IPS-20b (cell line): Measurements from ENCODE around the gene MAMDC4.

ENCODE experiments used
- H3K27ac ChIP-seq: one replicate; pipeline ENCODE4 v1.5.1; 2013; ENCODE audit warnings: low read length
- H3K27me3 ChIP-seq: 2 replicates; pipeline ENCODE4 v1.6.1; 2013; ENCODE audit warnings: mild to moderate bottlenecking, low read length, inconsistent platforms; ENCODE audit not compliant: insufficient read depth
- H3K36me3 ChIP-seq: 2 replicates; pipeline ENCODE4 v1.6.1; 2013; ENCODE audit warnings: low read depth, mild to moderate bottlenecking, inconsistent platforms, low read length, moderate library complexity; ENCODE audit not compliant: insufficient read depth
- H3K4me1 ChIP-seq: 2 replicates; pipeline ENCODE4 v1.6.1; 2013; ENCODE audit warnings: mild to moderate bottlenecking, control low read depth, inconsistent platforms, low read length, moderate library complexity; ENCODE audit not compliant: insufficient read depth
- H3K4me3 ChIP-seq: 2 replicates; pipeline ENCODE4 v1.5.1; 2013; ENCODE audit warnings: mild to moderate bottlenecking, low read length, inconsistent platforms
- H3K9ac ChIP-seq: 2 replicates; pipeline ENCODE4 v1.6.1; 2013; ENCODE audit warnings: low read depth, mild to moderate bottlenecking, inconsistent platforms, low read length, moderate library complexity
- H3K9me3 ChIP-seq: 2 replicates; pipeline ENCODE4 v1.6.1; 2013; ENCODE audit warnings: mild to moderate bottlenecking, low read depth, low read length, inconsistent platforms; ENCODE audit not compliant: insufficient read depth

The MAMDC4 gene

GRCh38 chr9:136856541-136857141 lies 4.5 kb downstream of the MAMDC4 start:
- Histone ChIP-seq H3K9ac (no peak overlapping the region), H3K4me1 (no peaks in the 10 kb centered on the region), H3K4me3 (no peak overlapping the region), H3K9me3 (no peaks in the 10 kb centered on the region), H3K36me3 (peaks cover 17% of the 10 kb centered on the region), H3K27ac (no peak overlapping the region), H3K27me3 (no peaks in the 10 kb centered on the region)

GRCh38 chr9:136857166-136857565 lies 5.0 kb downstream of the MAMDC4 start:
- H3K36me3 ChIP-seq, result peaks cover 19% of the 10 kb centered on the region
- no peak overlapping the region for H3K9ac ChIP-seq
- H3K4me1 ChIP-seq, result no peaks in the 10 kb centered on the region
- no peak overlapping the region for H3K27ac ChIP-seq
- H3K27me3 ChIP-seq, result no peaks in the 10 kb centered on the region
- H3K9me3 ChIP-seq, result no peaks in the 10 kb centered on the region
- H3K4me3 ChIP-seq, result no peak overlapping the region

GRCh38 chr9:136857581-136858412 lies 5.7 kb downstream of the MAMDC4 start:
- Histone ChIP-seq H3K4me1 (no peaks in the 10 kb centered on the region), H3K27ac (no peak overlapping the region), H3K4me3 (no peak overlapping the region), H3K9ac (no peak overlapping the region), H3K27me3 (no peaks in the 10 kb centered on the region), H3K9me3 (no peaks in the 10 kb centered on the region), H3K36me3 (peaks cover 25% of the 10 kb centered on the region)

GRCh38 chr9:136858452-136858843 lies 6.3 kb downstream of the MAMDC4 start:
- Histone ChIP-seq H3K36me3 (peaks cover 32% of the 10 kb centered on the region), H3K27me3 (no peaks in the 10 kb centered on the region), H3K4me1 (no peaks in the 10 kb centered on the region), H3K9me3 (no peaks in the 10 kb centered on the region), H3K4me3 (no peak overlapping the region), H3K9ac (no peak overlapping the region), H3K27ac (no peak overlapping the region)

- Histone ChIP-seq H3K27me3 (no peaks in the 10 kb centered on the region), H3K36me3 (peaks cover 38% of the 10 kb centered on the region), H3K4me3 (no peak overlapping the region), H3K9ac (no peak overlapping the region), H3K27ac (no peak overlapping the region), H3K4me1 (no peaks in the 10 kb centered on the region), H3K9me3 (no peaks in the 10 kb centered on the region)
Measured at GRCh38 chr9:136858844-136859757, 7.0 kb downstream of the MAMDC4 start.

GRCh38 chr9:136860529-136860928 lies 8.4 kb downstream of the MAMDC4 start:
- Histone ChIP-seq H3K9me3 (no peaks in the 10 kb centered on the region), H3K27me3 (no peaks in the 10 kb centered on the region), H3K36me3 (peaks cover 41% of the 10 kb centered on the region), H3K9ac (no peak overlapping the region), H3K27ac (no peak overlapping the region), H3K4me3 (no peak overlapping the region), H3K4me1 (peaks cover 3% of the 10 kb centered on the region; the same call in 1 of the 2 replicates)

GRCh38 chr9:136860933-136861873 lies 9.1 kb downstream of the MAMDC4 start:
- Histone ChIP-seq H3K9me3 (no peaks in the 10 kb centered on the region), H3K9ac (no peak overlapping the region), H3K36me3 (peaks cover 41% of the 10 kb centered on the region), H3K4me3 (no peak overlapping the region), H3K27me3 (no peaks in the 10 kb centered on the region), H3K27ac (no peak overlapping the region), H3K4me1 (peaks cover 3% of the 10 kb centered on the region; the same call in 1 of the 2 replicates)

- H3K27ac ChIP-seq, result no peak overlapping the region
- H3K4me1 ChIP-seq, result peaks cover 3% of the 10 kb centered on the region; the same call in 1 of the 2 replicates
- peaks cover 41% of the 10 kb centered on the region for H3K36me3 ChIP-seq
- H3K9me3 ChIP-seq, result peaks cover 1% of the 10 kb centered on the region; the same call in 1 of the 2 replicates
- no peak overlapping the region for H3K4me3 ChIP-seq
- H3K9ac ChIP-seq, result no peak overlapping the region
- no peaks in the 10 kb centered on the region for H3K27me3 ChIP-seq
Measured at GRCh38 chr9:136861874-136862457, 9.8 kb downstream of the MAMDC4 start.

GRCh38 chr9:136862849-136863622 lies 10.9 kb downstream of the MAMDC4 start:
- Histone ChIP-seq H3K27ac (no peak overlapping the region), H3K4me3 (no peak overlapping the region), H3K9ac (no peak overlapping the region), H3K9me3 (peaks cover 12% of the 10 kb centered on the region; the same call in 1 of the 2 replicates), H3K4me1 (peaks cover 3% of the 10 kb centered on the region; the same call in 1 of the 2 replicates), H3K36me3 (peaks cover 41% of the 10 kb centered on the region), H3K27me3 (no peaks in the 10 kb centered on the region)
